GM12892 (cell line): ENCODE data around the gene NASP.

Source experiments
- POLR2A ChIP-seq: IDR thresholded peaks from 2 replicates; pipeline ENCODE4 v1.6.1; 2011; ENCODE audit warnings: low read depth, low read length, control low read depth
- POLR2AphosphoS5 ChIP-seq: IDR thresholded peaks from 2 replicates; pipeline ENCODE4 v1.6.1; 2011; ENCODE audit warnings: low read depth, low read length, control low read depth
- TAF1 ChIP-seq: IDR thresholded peaks from 2 replicates; pipeline ENCODE4 v1.6.1; 2011; ENCODE audit warnings: low read depth, mild to moderate bottlenecking, control low read depth, low read length, borderline replicate concordance

- TF ChIP-seq POLR2A: no peak; the same call in 1 of the 2 replicates
- no peak for TF ChIP-seq POLR2AphosphoS5
- no peak for TF ChIP-seq TAF1
Observed at GRCh38 chr1:45569571-45569961, 14.3 kb upstream of the NASP start.
